ENCODE data around the gene SYNGR3. TPM values are rescaled to one million over a fixed set of nuclear protein-coding genes. Genes with fewer than 3 reads are reported as not detected.

Gene SYNGR3
- total and polyA plus RNA-seq, 10 donors, result 0.85 to 11.4 (median 2.8) TPM

- H3K4me3 ChIP-seq, result peak overlapping the region; percentile 64 to 93 (median 82)
- H3K36me3 ChIP-seq, result peaks cover 0 to 41% (median 25%) of the 10 kb centered on the region in 6 donors
- 9 to 24% (median 14%) methylated on average over 7 to 17 of the region's 17 CpGs for WGBS, 5 donors
- peak; percentile 87 for DNase-seq
- H3K27ac ChIP-seq, result peak overlapping the region; percentile 61 to 94 (median 84)
- no peaks in the 10 kb centered on the region for H3K9me3 ChIP-seq
- no peak for TF ChIP-seq CTCF (IDR thresholded peaks at IDR 0.05 in 8 of 11, conservative IDR thresholded peaks at IDR 0.05 in 3 of 11)
- TF ChIP-seq POLR2AphosphoS5 (IDR thresholded peaks at IDR 0.05), result peak in 2 of 3 donors; percentile 9 to 43
- H3K27me3 ChIP-seq (replicated peaks in 1 of 7), result no peaks in the 10 kb centered on the region
- intact Hi-C loops (cut with DNase I; ENCODE audit: low total_unique reads), result no loop called here
- peaks cover 11 to 66% (median 40%) of the 10 kb centered on the region in 6 donors for H3K4me1 ChIP-seq
Observed at GRCh38 chr16:1942047-1942809, 47.5 kb upstream of the SYNGR3 start.

- no peaks in the 10 kb centered on the region for H3K27me3 ChIP-seq (replicated peaks in 1 of 7)
- WGBS, 5 donors, result 0 to 2% (median 1%) methylated on average over 34 to 77 of the region's 77 CpGs
- no peaks in the 10 kb centered on the region for H3K9me3 ChIP-seq
- peak; percentile 99 for DNase-seq
- TF ChIP-seq POLR2AphosphoS5 (IDR thresholded peaks at IDR 0.05) (peak; percentile 96 to 98 (median 98)), POLR2A (IDR thresholded peaks at IDR 0.05) (peak; percentile 33 to 79 (median 79)), CTCF (IDR thresholded peaks at IDR 0.05 in 8 of 11, conservative IDR thresholded peaks at IDR 0.05 in 3 of 11) (peak in 2 of 11 experiments; percentile 27 to 45)
- intact Hi-C loops (cut with DNase I; ENCODE audit: low total_unique reads), result no loop called here
- peak within 1 kb of the TSS; percentile 64 to 93 (median 82) for H3K4me3 ChIP-seq
- peaks cover 0 to 33% (median 20%) of the 10 kb centered on the region in 6 donors for H3K36me3 ChIP-seq
- H3K4me1 ChIP-seq, result peaks cover 11 to 57% (median 38%) of the 10 kb centered on the region in 6 donors
- H3K27ac ChIP-seq, result peak within 1 kb of the TSS; percentile 61 to 94 (median 84)
Observed at GRCh38 chr16:1942810-1943726, 46.7 kb upstream of the SYNGR3 start, which contains the start of gene MSRB1. MSRB1 (minus strand) TSS chr16:1943199; CDS start chr16:1943156, 43 bp downstream.

- no peak overlapping the region for H3K4me3 ChIP-seq
- peaks cover 11 to 41% (median 31%) of the 10 kb centered on the region in 6 donors for H3K4me1 ChIP-seq
- no peak for TF ChIP-seq POLR2A (IDR thresholded peaks at IDR 0.05)
- TF ChIP-seq CTCF (IDR thresholded peaks at IDR 0.05 in 8 of 11, conservative IDR thresholded peaks at IDR 0.05 in 3 of 11), result no peak
- no peak for TF ChIP-seq POLR2AphosphoS5 (IDR thresholded peaks at IDR 0.05)
- 89 to 96% (median 92%) methylated on average over 21 of the region's 21 CpGs for WGBS, 5 donors
- H3K9me3 ChIP-seq, result no peaks in the 10 kb centered on the region
- no peak overlapping the region for H3K27ac ChIP-seq
- H3K36me3 ChIP-seq, result peaks cover 0 to 17% (median 9%) of the 10 kb centered on the region in 6 donors
- H3K27me3 ChIP-seq (replicated peaks in 1 of 7), result no peaks in the 10 kb centered on the region
- intact Hi-C loops (cut with DNase I; ENCODE audit: low total_unique reads), result no loop called here
- peak; percentile 73 for DNase-seq
Observed at GRCh38 chr16:1944612-1945199, 45.1 kb upstream of the SYNGR3 start.

Measured in spleen (tissue), 11 donors.